Measurements from ENCODE around the gene PDE5A. TPM values are rescaled to one million over a fixed set of nuclear protein-coding genes. Genes with fewer than 3 reads are reported as not detected.

The PDE5A gene
- total and polyA plus RNA-seq, 10 of the 15 experiments (the other 5 are each of a cell fraction or from before 2014, with no cell fraction given): under 0.01 to 3.9 (median 0.26) TPM; not detected in 1

- no peak for ATAC-seq
Measured at GRCh38 chr4:119512398-119512797, 116.2 kb downstream of the PDE5A start.

More at GRCh38 chr4:119512398-119512797, 116.2 kb downstream of the PDE5A start:
- FAIRE-seq: no peak
- Histone ChIP-seq H2AFZ (ENCODE audit: control insufficient read depth, low read depth, low read length) (no peak overlapping the region), H4K20me1 (ENCODE audit: control insufficient read depth, insufficient read depth) (no peaks in the 10 kb centered on the region), H3K9ac (ENCODE audit: control insufficient read depth, insufficient read depth, low read length) (no peak overlapping the region), H3K9me3 (replicated peaks; ENCODE audit: control insufficient read depth, insufficient read depth, low read length) (no peaks in the 10 kb centered on the region), H3K27ac (ENCODE audit: control insufficient read depth, insufficient read depth) (no peak overlapping the region), H3K4me2 (ENCODE audit: control insufficient read depth, insufficient read depth) (no peak overlapping the region), H3K4me3 (no peak overlapping the region), H3K27me3 (replicated peaks in 1 of 2; ENCODE audit: control insufficient read depth in 2 of 2, insufficient read depth in 2 of 2, low read length in 1 of 2) (no peaks in the 10 kb centered on the region), H3K36me3 (ENCODE audit: control insufficient read depth in 2 of 2, insufficient read depth in 2 of 2, low read length in 1 of 2) (no peaks in the 10 kb centered on the region), H3K4me1 (ENCODE audit: control insufficient read depth, insufficient read depth, low read length) (no peaks in the 10 kb centered on the region), H3K79me2 (ENCODE audit: control insufficient read depth, insufficient read depth, low read length) (no peaks in the 10 kb centered on the region)
- in situ Hi-C loops (cut with MboI): no loop called here
- intact Hi-C loops (cut with micrococcal nuclease; ENCODE audit: unreplicated experiment): no loop called here
- ChIA-PET SMC1A (ENCODE audit: uncharacterized antibody, unreplicated experiment) (no interaction called here), RAD21 (ENCODE audit: unreplicated experiment) (no interaction called here), POLR2A (no interaction called here), CTCF (interaction anchor here (0.6 to 1.3 kb wide), 3 partner anchors 19 to 57 kb away, joined by 3 read pairs; no protein-coding TSS in a partner anchor)
- no TSS peak for BruUV-seq (replicated peaks)
- WGBS (ENCODE audit: insufficient coverage, insufficient replicate concordance, low lambda C conversion rate, missing lambda C conversion rate): 94% methylated on average over 2 of the region's 2 CpGs
- TF ChIP-seq RCOR1 (conservative IDR thresholded peaks at IDR 0.05; ENCODE audit: low read depth, low read length) (no peak), PBX3 (IDR thresholded peaks at IDR 0.05; ENCODE audit: insufficient replicate concordance, low read depth, low read length) (no peak), RELA (IDR thresholded peaks at IDR 0.05; ENCODE audit: borderline replicate concordance, partially characterized antibody) (no peak), TCF7 (IDR thresholded peaks at IDR 0.05; ENCODE audit: borderline replicate concordance) (no peak), NR2C2 (IDR thresholded peaks at IDR 0.05; ENCODE audit: borderline replicate concordance, control insufficient read depth, insufficient read length, low read depth) (no peak), SRF (IDR thresholded peaks at IDR 0.05; ENCODE audit: low read depth in 2 of 2, low read length in 2 of 2) (no peak), ATF3 (IDR thresholded peaks at IDR 0.05; ENCODE audit: borderline replicate concordance, extremely low read depth, low read depth, low read length) (no peak), ATF7 (IDR thresholded peaks at IDR 0.05; ENCODE audit: low read depth) (no peak), WRNIP1 (IDR thresholded peaks at IDR 0.05; ENCODE audit: borderline replicate concordance, low read depth, low read length) (no peak), KAT2A (conservative IDR thresholded peaks at IDR 0.05; ENCODE audit: control insufficient read depth, low read depth, low read length) (no peak), ESRRA (IDR thresholded peaks at IDR 0.05; ENCODE audit: low read length) (no peak), HCFC1 (IDR thresholded peaks at IDR 0.05; ENCODE audit: low read length) (no peak), ZNF217 (IDR thresholded peaks at IDR 0.05) (no peak), BMI1 (IDR thresholded peaks at IDR 0.05; ENCODE audit: borderline replicate concordance) (no peak), EP300 (IDR thresholded peaks at IDR 0.05; ENCODE audit: borderline replicate concordance in 1 of 2, control insufficient read depth in 1 of 2, low read depth in 2 of 2, low read length in 2 of 2) (no peak), ZNF622 (IDR thresholded peaks at IDR 0.05) (no peak), POLR2A (IDR thresholded peaks at IDR 0.05; ENCODE audit: low read depth, low read length) (no peak), STAT3 (IDR thresholded peaks at IDR 0.05; ENCODE audit: low read depth, low read length) (no peak)
- no peak for DNase-seq (ENCODE audit: low read depth, low spot score)

All from GM12878 (cell line).